VCaP (cell line): ENCODE results near the gene PHACTR3.

Experiments
- H3K27ac ChIP-seq: fragments of 450-650 bp; 2 replicates; pipeline ENCODE4 v1.5.1; 2017
- CTCF ChIP-seq: fragments of 450-650 bp; conservative IDR thresholded peaks from 2 replicates; pipeline ENCODE4 v1.5.1; 2017; ENCODE audit warnings: mild to moderate bottlenecking, moderate library complexity

The PHACTR3 gene

GRCh38 chr20:59812286-59813125 is 208.2 kb downstream of the PHACTR3 start:
- TF ChIP-seq CTCF = no peak
- no peak overlapping the region for H3K27ac ChIP-seq

GRCh38 chr20:59813126-59813947 is 209.0 kb downstream of the PHACTR3 start:
- H3K27ac ChIP-seq = no peak overlapping the region
- TF ChIP-seq CTCF = no peak

GRCh38 chr20:59813948-59814839 is 209.9 kb downstream of the PHACTR3 start:
- H3K27ac ChIP-seq = no peak overlapping the region

GRCh38 chr20:59814840-59815340 is 210.6 kb downstream of the PHACTR3 start:
- TF ChIP-seq CTCF = no peak
- no peak overlapping the region for H3K27ac ChIP-seq

More at GRCh38 chr20:59813948-59814839, 209.9 kb downstream of the PHACTR3 start:
- no peak for TF ChIP-seq CTCF

- no peak for TF ChIP-seq CTCF
- H3K27ac ChIP-seq = no peak overlapping the region
These were observed 211.9 kb downstream of the PHACTR3 start for GRCh38 chr20:59816146-59816738.

- H3K27ac ChIP-seq = no peak overlapping the region
- no peak for TF ChIP-seq CTCF
These were observed 213.1 kb downstream of the PHACTR3 start for GRCh38 chr20:59817406-59817805.
